ENCODE results near the gene HCST.
A peak's percentile ranks its signal among the peaks of the same experiment; 100 is the strongest.

The HCST gene

GRCh38 chr19:35935911-35936737, 33.8 kb downstream of the HCST start, which contains the start of gene LRFN3:
Gene LRFN3 (plus strand): TSS chr19:35936374. CDS start chr19:35939426, 3,052 bp downstream.
- DNase-seq (ENCODE audit: extremely low read depth in 1 of 2, low read depth in 1 of 2) = peak in 1 of 2 donors; percentile 46

GRCh38 chr19:35936738-35937268, 34.5 kb downstream of the HCST start:
- DNase-seq (ENCODE audit: extremely low read depth in 1 of 2, low read depth in 1 of 2) = no peak

GRCh38 chr19:35937345-35938281, 35.3 kb downstream of the HCST start:
- DNase-seq (ENCODE audit: extremely low read depth in 1 of 2, low read depth in 1 of 2) = no peak

- no peak for DNase-seq (ENCODE audit: extremely low read depth in 1 of 2, low read depth in 1 of 2)
Measured at GRCh38 chr19:35938282-35939224, 36.2 kb downstream of the HCST start.

- DNase-seq (ENCODE audit: extremely low read depth in 1 of 2, low read depth in 1 of 2) = no peak
Measured at GRCh38 chr19:35939307-35940077, 37.2 kb downstream of the HCST start.

- DNase-seq (ENCODE audit: extremely low read depth in 1 of 2, low read depth in 1 of 2) = no peak
Measured at GRCh38 chr19:35940078-35940775, 37.9 kb downstream of the HCST start.

- DNase-seq (ENCODE audit: extremely low read depth in 1 of 2, low read depth in 1 of 2) = no peak
Measured at GRCh38 chr19:35940839-35941238, 38.5 kb downstream of the HCST start.

- DNase-seq (ENCODE audit: extremely low read depth in 1 of 2, low read depth in 1 of 2) = no peak
Measured at GRCh38 chr19:35942235-35942634, 39.9 kb downstream of the HCST start.

- DNase-seq (ENCODE audit: extremely low read depth in 1 of 2, low read depth in 1 of 2) = no peak
Measured at GRCh38 chr19:35943321-35944301, 41.3 kb downstream of the HCST start.

GRCh38 chr19:35944556-35944955, 42.2 kb downstream of the HCST start:
- no peak for DNase-seq (ENCODE audit: extremely low read depth in 1 of 2, low read depth in 1 of 2)

GRCh38 chr19:35945121-35945790, 42.9 kb downstream of the HCST start:
- DNase-seq (ENCODE audit: extremely low read depth in 1 of 2, low read depth in 1 of 2) = no peak

- no peak for DNase-seq (ENCODE audit: extremely low read depth in 1 of 2, low read depth in 1 of 2)
Measured at GRCh38 chr19:35946203-35946602, 43.9 kb downstream of the HCST start.

GRCh38 chr19:35949131-35949530, 46.8 kb downstream of the HCST start:
- no peak for DNase-seq (ENCODE audit: extremely low read depth in 1 of 2, low read depth in 1 of 2)
